HT1080 (cell line): ENCODE results near the gene PODXL. TPM values are rescaled to one million over a fixed set of nuclear protein-coding genes. Genes with fewer than 3 reads are reported as not detected.
"Not testable (repeated sequence)": the region's sequence is repeated elsewhere in the genome, so short reads cannot be mapped to it uniquely, and the experiment has no call there.

Experiments used
- DNase-seq: peaks from one replicate; pipeline ENCODE4 v3.0.0-alpha.2; 2015; ENCODE audit warnings: low read depth
- total RNA-seq: library from RNA; depleted of rRNA; stranded (reverse); fragments of >200 nt; shearing (Covaris generic); gene quantifications from 2 replicates; pipeline ENCODE4 v1.2.3, GENCODE V29; 2014

Gene PODXL
- total RNA-seq, 1 experiment from 2014 or later = 131 TPM

GRCh38 chr7:131538813-131539179, 17.6 kb downstream of the PODXL start:
- DNase-seq = no peak

DNA sequence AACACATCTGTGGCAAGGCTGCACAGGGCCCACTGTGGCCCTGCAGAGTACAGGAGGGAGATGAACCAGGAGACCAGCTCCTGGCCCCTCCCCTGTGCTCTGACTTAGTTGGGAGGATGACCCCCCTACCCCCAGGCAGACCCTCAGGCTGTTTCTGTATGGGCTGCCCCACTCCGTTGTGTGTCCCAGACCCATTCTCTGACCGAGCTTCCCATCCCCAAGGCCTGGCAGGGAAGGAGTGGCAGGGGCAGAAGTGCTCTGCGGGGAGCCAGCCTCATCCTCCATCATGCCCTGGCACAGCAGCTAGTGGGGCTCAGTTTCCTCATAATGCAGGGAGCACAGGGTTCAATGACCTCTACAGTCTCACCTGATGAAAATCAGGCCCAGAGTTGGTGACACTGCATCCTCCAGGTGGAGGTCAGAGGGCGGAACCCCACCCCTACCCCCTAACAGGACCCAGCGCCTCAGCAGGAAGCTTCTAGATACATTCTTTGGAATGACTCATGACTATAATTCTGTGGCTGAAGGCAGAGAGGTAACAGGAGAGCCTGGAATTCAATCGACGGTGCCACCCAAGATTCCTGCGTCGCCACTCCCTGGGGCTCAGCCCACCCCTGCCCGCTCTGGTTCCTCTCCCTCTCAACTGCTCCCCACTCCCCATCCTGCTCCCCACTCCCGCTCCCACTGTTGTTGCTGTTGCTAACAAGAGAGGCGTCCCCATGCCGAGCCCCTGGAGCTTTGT, 18.2 kb downstream of the PODXL start:
- DNase-seq = peak; percentile 79

DNA sequence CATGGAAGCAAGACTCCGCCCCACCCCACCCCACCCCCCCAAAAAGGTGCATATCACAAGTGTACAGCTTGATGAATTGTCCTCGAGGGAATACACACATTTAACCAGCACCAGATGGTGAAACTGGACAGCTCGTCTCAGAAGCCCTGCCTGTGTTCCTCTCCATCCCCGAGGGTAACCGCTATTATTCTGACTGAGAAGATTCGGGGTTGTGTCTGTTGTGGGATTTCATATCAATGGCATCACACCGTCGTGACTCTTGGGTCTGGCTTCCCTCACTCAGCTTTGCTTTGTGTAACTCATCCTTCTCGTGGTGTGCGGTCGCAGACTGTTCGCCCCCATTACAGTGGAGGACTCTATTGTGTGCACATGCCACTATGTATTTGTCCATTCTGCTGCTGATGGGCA, 18.9 kb downstream of the PODXL start:
- no peak for DNase-seq

- no peak for DNase-seq
Measured at GRCh38 chr7:131536361-131536849, 20.0 kb downstream of the PODXL start.

- no peak for DNase-seq
Measured at GRCh38 chr7:131533566-131534561, 22.6 kb downstream of the PODXL start.

- no peak for DNase-seq
Measured at GRCh38 chr7:131533151-131533559, 23.3 kb downstream of the PODXL start.

DNA sequence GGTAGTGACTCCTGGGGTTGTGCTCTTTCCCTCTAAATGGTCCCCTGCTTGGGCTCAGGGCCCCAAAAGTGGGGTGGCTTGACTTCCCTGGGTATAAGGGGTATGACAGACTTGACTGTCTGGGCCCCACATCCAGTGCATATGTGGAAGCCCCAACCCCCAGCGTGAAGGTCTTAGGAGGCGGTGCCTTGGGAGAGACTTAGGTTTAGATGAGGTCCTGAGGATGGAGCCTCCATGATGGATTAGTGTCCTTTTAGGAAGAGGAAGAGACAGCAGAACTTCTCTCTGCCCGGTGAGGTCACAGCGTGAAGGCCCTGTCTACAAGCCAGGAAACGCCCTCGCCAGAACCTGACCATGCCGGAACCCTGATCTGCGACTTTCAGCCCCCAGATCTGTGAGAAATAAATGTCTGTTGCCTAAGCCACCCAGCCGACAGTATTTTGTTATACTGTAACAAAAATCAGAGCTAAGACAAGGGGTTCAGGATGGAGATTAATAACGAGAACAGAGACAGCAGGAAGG, 23.8 kb downstream of the PODXL start:
- DNase-seq = no peak

GRCh38 chr7:131530137-131530536, 26.3 kb downstream of the PODXL start:
- no peak for DNase-seq

DNA sequence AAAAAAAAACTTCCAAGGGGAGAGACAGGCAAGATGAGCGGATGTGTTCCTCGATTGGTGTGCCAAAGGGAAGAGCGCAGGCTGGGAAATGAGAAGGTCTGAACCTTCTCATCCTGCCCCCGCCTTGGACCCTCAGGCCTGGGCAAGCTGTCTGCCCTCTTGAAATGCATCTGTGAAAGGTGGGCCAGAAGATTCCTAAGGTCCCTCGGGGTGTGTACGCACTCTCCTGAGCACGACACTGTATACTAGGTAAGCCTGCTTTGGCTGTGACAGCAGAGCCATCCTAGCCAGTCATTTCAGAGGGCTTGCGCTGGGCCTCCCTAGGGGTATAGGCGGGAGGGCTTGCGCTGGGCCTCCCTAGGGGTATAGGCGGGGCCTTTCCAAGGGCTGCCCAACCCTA, 26.8 kb downstream of the PODXL start:
- DNase-seq = no peak

GRCh38 chr7:131529179-131529578, 27.2 kb downstream of the PODXL start:
- no peak for DNase-seq

DNA sequence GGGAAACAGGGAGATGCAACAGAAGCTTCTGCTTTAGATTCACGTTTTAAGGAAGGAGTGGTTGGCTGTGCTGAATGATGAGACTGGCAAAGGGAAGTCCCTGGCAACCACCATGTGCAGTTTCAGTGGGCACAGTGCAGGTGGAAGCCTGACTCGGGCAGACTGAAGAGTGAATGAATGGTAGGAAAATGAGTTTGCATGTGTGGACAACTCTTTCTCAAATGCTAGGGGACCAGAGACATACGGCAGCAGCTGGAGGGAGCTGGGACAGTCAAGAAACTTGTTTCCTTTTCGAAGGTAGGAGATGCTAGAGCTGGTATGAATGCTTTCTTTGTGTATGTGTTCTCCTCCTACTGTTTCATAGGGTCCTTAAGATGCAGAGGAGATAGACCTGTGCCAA, 29.0 kb downstream of the PODXL start:
- no peak for DNase-seq

GRCh38 chr7:131525820-131526219, 30.6 kb downstream of the PODXL start:
- peak; percentile 37 for DNase-seq

GRCh38 chr7:131524703-131525102, 31.7 kb downstream of the PODXL start:
- DNase-seq = no peak

DNA sequence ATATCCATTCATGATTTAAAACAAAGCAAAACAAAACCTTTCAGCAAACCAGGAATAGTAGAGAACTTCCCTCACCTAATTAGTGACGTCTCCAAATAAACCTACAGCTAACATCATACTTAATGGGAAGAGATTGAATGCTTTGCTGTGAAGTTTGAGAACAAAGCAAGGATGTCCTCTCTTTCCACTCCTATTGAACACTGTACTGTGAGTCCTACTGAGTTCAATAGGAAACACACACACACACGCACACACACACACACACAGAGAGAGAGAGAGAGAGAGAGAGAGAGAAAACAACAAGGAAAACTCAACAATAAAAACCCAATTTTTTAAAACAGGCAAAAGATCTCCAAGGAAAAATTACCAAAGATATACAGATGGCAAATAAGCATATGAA, 32.3 kb downstream of the PODXL start:
- DNase-seq = no peak

GRCh38 chr7:131522325-131522930, 34.0 kb downstream of the PODXL start:
- no peak for DNase-seq

GRCh38 chr7:131521651-131522163, 34.7 kb downstream of the PODXL start:
- no peak for DNase-seq

DNA sequence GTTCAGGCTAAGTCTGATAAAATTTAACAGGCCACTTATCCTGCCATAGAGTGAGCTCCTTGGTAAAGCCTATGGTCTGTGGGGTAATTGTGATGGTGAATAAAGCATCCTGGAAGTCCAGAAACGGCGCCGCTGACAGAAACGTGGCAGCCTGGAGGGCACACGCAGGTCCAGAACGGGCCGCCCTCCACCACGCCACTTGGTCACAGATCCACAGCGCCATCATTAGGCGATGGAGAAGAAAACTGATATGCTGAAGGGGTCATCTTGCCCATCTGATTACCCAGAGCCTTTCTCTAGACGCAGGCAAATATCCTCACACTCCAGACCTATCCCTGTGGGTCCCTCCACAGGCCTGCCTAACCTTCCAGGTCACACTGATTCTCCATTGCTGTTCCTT, 37.8 kb downstream of the PODXL start:
- DNase-seq = no peak

- no peak for DNase-seq
Measured at GRCh38 chr7:131517218-131517923, 39.1 kb downstream of the PODXL start.

DNA sequence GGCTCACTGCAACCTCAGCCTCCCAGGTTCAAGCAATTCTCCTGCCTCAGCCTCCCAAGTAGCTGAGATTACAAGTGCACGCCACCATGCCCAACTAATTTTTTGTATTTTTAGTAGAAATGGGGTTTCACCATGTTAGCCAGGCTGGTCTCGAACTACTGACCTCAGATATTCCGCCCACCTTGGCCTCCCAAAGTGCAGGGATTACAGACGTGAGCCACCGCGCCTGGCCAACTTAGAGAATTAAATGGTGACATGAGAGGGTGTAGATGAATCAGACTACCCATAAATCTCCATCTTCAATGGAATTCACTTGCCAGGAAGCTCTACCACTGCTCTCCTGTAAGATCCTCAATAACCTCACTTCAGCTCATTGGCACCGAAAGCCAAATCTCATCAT, 41.0 kb downstream of the PODXL start:
- DNase-seq = not testable (repeated sequence)

GRCh38 chr7:131513245-131514061, 43.0 kb downstream of the PODXL start:
- DNase-seq = peak; percentile 82
